DOHH2 (cell line): ENCODE measurements around the gene SLC13A2.
"Not testable (repeated sequence)": the region's sequence is repeated elsewhere in the genome, so short reads cannot be mapped to it uniquely, and the experiment has no call there.

Experiments used
- CTCF ChIP-seq: fragments of 200-600 bp; sonication (generic); IDR thresholded peaks from one replicate; pipeline ENCODE4 v1.5.1; 2014; ENCODE audit warnings: antibody characterized with exemption, mild to moderate bottlenecking, low read depth, low read length; ENCODE audit not compliant: poor library complexity, severe bottlenecking
- EZH2phosphoT487 ChIP-seq: fragments of 200-600 bp; sonication (generic); IDR thresholded peaks from 2 replicates; pipeline ENCODE4 v1.6.1; 2017; ENCODE audit warnings: borderline replicate concordance, mild to moderate bottlenecking, antibody characterized with exemption, low read length, moderate library complexity, mixed read lengths

GRCh38 chr17:28458881-28459280 lies 14.6 kb upstream of the SLC13A2 start:
- TF ChIP-seq CTCF, EZH2phosphoT487: not testable (repeated sequence)
